H7 (cell line): ENCODE data around the gene EXD3. TPM values are rescaled to one million over a fixed set of nuclear protein-coding genes. Genes with fewer than 3 reads are reported as not detected.
"Not testable (repeated sequence)": the region's sequence is repeated elsewhere in the genome, so short reads cannot be mapped to it uniquely, and the experiment has no call there.

Experiments
- DNase-seq: peaks from one replicate; pipeline ENCODE4 v3.0.0; 2012
- H3K27me3 ChIP-seq: 2 replicates; pipeline ENCODE4 v1.6.0; 2011; ENCODE audit warnings: mild to moderate bottlenecking, low read length; ENCODE audit not compliant: control insufficient read depth, insufficient read depth
- H3K36me3 ChIP-seq: replicated peaks from 2 replicates; pipeline ENCODE4 v1.5.1; 2011; ENCODE audit warnings: low read length; ENCODE audit not compliant: control insufficient read depth, insufficient read depth
- H3K4me3 ChIP-seq: 2 replicates; pipeline ENCODE4 v1.5.1; 2011; ENCODE audit warnings: low read depth, mild to moderate bottlenecking, control low read depth, low read length, moderate library complexity; ENCODE audit not compliant: insufficient read depth
- total RNA-seq: library from RNA; depleted of rRNA; stranded (reverse); fragments of >200 nt; shearing (Covaris generic); gene quantifications from 2 replicates; pipeline ENCODE4 v1.2.3, GENCODE V29; 2014

EXD3 gene
- total RNA-seq, 1 experiment from 2014 or later: 7.0 TPM

GRCh38 chr9:137270929-137271695 is 151.8 kb downstream of the EXD3 start:
- peaks cover 19% of the 10 kb centered on the region for H3K36me3 ChIP-seq
- no peaks in the 10 kb centered on the region for H3K27me3 ChIP-seq
- H3K4me3 ChIP-seq: no peak overlapping the region
- peak; percentile 61 for DNase-seq

- DNase-seq: peak; percentile 14
- no peaks in the 10 kb centered on the region for H3K27me3 ChIP-seq
- H3K36me3 ChIP-seq: peaks cover 19% of the 10 kb centered on the region
- H3K4me3 ChIP-seq: no peak overlapping the region
Observed at GRCh38 chr9:137269231-137269772, 153.7 kb downstream of the EXD3 start.

GRCh38 chr9:137268538-137269201 is 154.3 kb downstream of the EXD3 start:
- Histone ChIP-seq H3K27me3 (no peaks in the 10 kb centered on the region), H3K4me3 (no peak overlapping the region), H3K36me3 (peaks cover 21% of the 10 kb centered on the region)
- DNase-seq: peak; percentile 24

GRCh38 chr9:137267933-137268355 is 155.0 kb downstream of the EXD3 start:
- peak; percentile 31 for DNase-seq
- Histone ChIP-seq H3K4me3 (no peak overlapping the region), H3K27me3 (no peaks in the 10 kb centered on the region), H3K36me3 (peaks cover 24% of the 10 kb centered on the region)

GRCh38 chr9:137266585-137267453 is 156.1 kb downstream of the EXD3 start:
- Histone ChIP-seq H3K36me3 (peaks cover 22% of the 10 kb centered on the region), H3K27me3 (no peaks in the 10 kb centered on the region), H3K4me3 (no peak overlapping the region)
- peak; percentile 48 for DNase-seq

- H3K36me3 ChIP-seq: peaks cover 20% of the 10 kb centered on the region
- H3K4me3 ChIP-seq: no peak overlapping the region
- peak; percentile 51 for DNase-seq
- no peaks in the 10 kb centered on the region for H3K27me3 ChIP-seq
Observed at GRCh38 chr9:137266162-137266527, 156.8 kb downstream of the EXD3 start.

GRCh38 chr9:137265496-137266161 is 157.3 kb downstream of the EXD3 start:
- peaks cover 20% of the 10 kb centered on the region for H3K36me3 ChIP-seq
- no peak overlapping the region for H3K4me3 ChIP-seq
- no peaks in the 10 kb centered on the region for H3K27me3 ChIP-seq
- no peak for DNase-seq

GRCh38 chr9:137264067-137264466 is 158.9 kb downstream of the EXD3 start:
- Histone ChIP-seq H3K36me3 (peaks cover 16% of the 10 kb centered on the region), H3K4me3 (no peak overlapping the region), H3K27me3 (no peaks in the 10 kb centered on the region)
- no peak for DNase-seq

GRCh38 chr9:137263506-137263905 is 159.5 kb downstream of the EXD3 start:
- Histone ChIP-seq H3K27me3 (no peaks in the 10 kb centered on the region), H3K4me3 (no peak overlapping the region), H3K36me3 (peaks cover 12% of the 10 kb centered on the region)
- DNase-seq: no peak

GRCh38 chr9:137262909-137263285 is 160.1 kb downstream of the EXD3 start:
- H3K36me3 ChIP-seq: peaks cover 11% of the 10 kb centered on the region
- H3K27me3 ChIP-seq: no peaks in the 10 kb centered on the region
- DNase-seq: no peak
- H3K4me3 ChIP-seq: no peak overlapping the region

- H3K4me3 ChIP-seq, H3K27me3 ChIP-seq, DNase-seq: not testable (repeated sequence)
- H3K36me3 ChIP-seq: peaks cover 11% of the 10 kb centered on the region
Observed at GRCh38 chr9:137262173-137262908, 160.6 kb downstream of the EXD3 start.
